GM23338 (cell line): ENCODE measurements around the gene PDE4D. TPM values are rescaled to one million over a fixed set of nuclear protein-coding genes. Genes with fewer than 3 reads are reported as not detected.

Experiments
- ATAC-seq: fragments of 200-7000 bp; cut with Tn5 transposase; 3 replicates; pipeline ENCODE4 v1.9.1; 2020
- DNase-seq: peaks from one replicate; pipeline ENCODE4 v3.0.0-alpha.2; 2015; ENCODE audit warnings: low spot score
- H2AFZ ChIP-seq: fragments of 200-600 bp; sonication (generic); 2 replicates; pipeline ENCODE4 v1.8.0; 2016; ENCODE audit warnings: antibody characterized with exemption, mild to moderate bottlenecking, moderate library complexity
- H3F3A ChIP-seq: fragments of 200-600 bp; sonication (generic); replicated peaks from 2 replicates; pipeline ENCODE4 v1.8.0; 2017; ENCODE audit warnings: antibody characterized with exemption, mixed run types, low read depth
- H3K27ac ChIP-seq: fragments of 200-600 bp; sonication (generic); 2 replicates; pipeline ENCODE4 v1.6.1; 2016; ENCODE audit warnings: low read depth
- H3K27me3 ChIP-seq: fragments of 200-600 bp; sonication (generic); 2 replicates; pipeline ENCODE4 v1.8.0; 2016; ENCODE audit warnings: mild to moderate bottlenecking, mixed run types, moderate library complexity; ENCODE audit not compliant: insufficient read depth
- H3K36me3 ChIP-seq: fragments of 200-600 bp; sonication (generic); 2 replicates; pipeline ENCODE4 v1.8.0; 2016; ENCODE audit warnings: mild to moderate bottlenecking; ENCODE audit not compliant: insufficient read depth
- H3K4me1 ChIP-seq: fragments of 200-600 bp; sonication (generic); 2 replicates; pipeline ENCODE4 v1.8.0; 2016; ENCODE audit warnings: mild to moderate bottlenecking, moderate library complexity; ENCODE audit not compliant: insufficient read depth
- H3K4me2 ChIP-seq: fragments of 200-600 bp; sonication (generic); 2 replicates; pipeline ENCODE4 v1.7.1; 2017; ENCODE audit warnings: mixed run types
- H3K4me3 ChIP-seq: fragments of 200-600 bp; sonication (generic); 2 replicates; pipeline ENCODE4 v1.6.1; 2016; ENCODE audit warnings: mixed run types
- H3K79me2 ChIP-seq: fragments of 200-600 bp; sonication (generic); replicated peaks from 2 replicates; pipeline ENCODE4 v1.8.0; 2017; ENCODE audit warnings: mild to moderate bottlenecking; ENCODE audit not compliant: insufficient read depth
- H3K9me2 ChIP-seq: fragments of 200-600 bp; sonication (generic); 2 replicates; pipeline ENCODE4 v1.8.0; 2017; ENCODE audit not compliant: insufficient read depth
- H4K20me1 ChIP-seq: fragments of 200-600 bp; sonication (generic); replicated peaks from 2 replicates; pipeline ENCODE4 v1.8.0; 2017; ENCODE audit warnings: mild to moderate bottlenecking; ENCODE audit not compliant: insufficient read depth
- H3K27ac Mint-ChIP-seq: 2 replicates; pipeline ENCODE4 v1.8.0; 2020; ENCODE audit warnings: inconsistent platforms, mild to moderate bottlenecking, moderate library complexity, mixed read lengths
- H3K27me3 Mint-ChIP-seq: 3 replicates; pipeline ENCODE4 v1.8.0; 2022; ENCODE audit warnings: low read depth, mild to moderate bottlenecking, moderate library complexity, mixed read lengths, inconsistent platforms; ENCODE audit not compliant: insufficient read depth, poor library complexity
- H3K36me3 Mint-ChIP-seq: 3 replicates; pipeline ENCODE4 v1.8.0; 2021; ENCODE audit warnings: low read depth, mild to moderate bottlenecking, inconsistent platforms, moderate library complexity, mixed read lengths
- H3K4me1 Mint-ChIP-seq: 3 replicates; pipeline ENCODE4 v1.8.0; 2020; ENCODE audit warnings: mild to moderate bottlenecking, inconsistent platforms, mixed read lengths
- H3K4me3 Mint-ChIP-seq: 3 replicates; pipeline ENCODE4 v1.8.0; 2021; ENCODE audit warnings: moderate library complexity, mild to moderate bottlenecking, inconsistent platforms, mixed read lengths
- H3K9me3 Mint-ChIP-seq: 3 replicates; pipeline ENCODE4 v1.8.0; 2020; ENCODE audit warnings: moderate library complexity, mild to moderate bottlenecking, inconsistent platforms, mixed read lengths
- CREB1 ChIP-seq: fragments of 250-450 bp; sonication (Bioruptor Pico); IDR thresholded peaks from 2 replicates; pipeline ENCODE4 v1.5.0; 2020; ENCODE audit warnings: low read depth, mild to moderate bottlenecking, moderate library complexity
- CTCF ChIP-seq, 2 experiments: fragments of 200-600 bp in 1 of 2; sonication (generic) in 1 of 2; conservative IDR thresholded peaks; 2 replicates each; pipeline versions ENCODE4 v1.5.1 to v1.6.1; 2016 to 2017; ENCODE audit warnings: antibody characterized with exemption in 2 of 2, low read depth in 2 of 2, mild to moderate bottlenecking in 2 of 2, moderate library complexity in 1 of 2
- EZH2 ChIP-seq: fragments of 200-600 bp; sonication (generic); IDR thresholded peaks from one replicate; pipeline ENCODE4 v1.8.0; 2017; ENCODE audit warnings: antibody characterized with exemption, mild to moderate bottlenecking, low read depth; ENCODE audit not compliant: unreplicated experiment
- EZH2phosphoT487 ChIP-seq: fragments of 200-600 bp; sonication (generic); IDR thresholded peaks from one replicate; pipeline ENCODE4 v1.8.1; 2018; ENCODE audit warnings: antibody characterized with exemption; ENCODE audit not compliant: unreplicated experiment
- JUNB ChIP-seq: IDR thresholded peaks from one replicate; pipeline ENCODE4 v1.6.1; 2016; ENCODE audit warnings: antibody characterized with exemption; ENCODE audit not compliant: unreplicated experiment
- NANOG ChIP-seq: IDR thresholded peaks from 2 replicates; pipeline ENCODE4 v1.6.1; 2016; ENCODE audit warnings: antibody characterized with exemption, borderline replicate concordance
- POLR2AphosphoS5 ChIP-seq: IDR thresholded peaks from 2 replicates; pipeline ENCODE4 v1.6.1; 2016; ENCODE audit warnings: antibody characterized with exemption, low read depth
- REST ChIP-seq: IDR thresholded peaks from one replicate; pipeline ENCODE4 v1.6.1; 2018; ENCODE audit warnings: antibody characterized with exemption; ENCODE audit not compliant: unreplicated experiment
- STAT1 ChIP-seq: IDR thresholded peaks from one replicate; pipeline ENCODE4 v1.6.1; 2016; ENCODE audit warnings: antibody characterized with exemption; ENCODE audit not compliant: unreplicated experiment
- ZNF114 ChIP-seq: fragments of 250-450 bp; sonication (Bioruptor Pico); IDR thresholded peaks from 2 replicates; pipeline ENCODE4 v1.5.0; 2020; ENCODE audit warnings: mild to moderate bottlenecking, moderate library complexity
- ZNF331 ChIP-seq: fragments of 250-450 bp; sonication (Bioruptor Pico); IDR thresholded peaks from 2 replicates; pipeline ENCODE4 v1.5.0; 2020; ENCODE audit warnings: low read depth, mild to moderate bottlenecking, moderate library complexity
- polyA plus RNA-seq: library from polyadenylated mRNA; unstranded; fragments of >200 nt; fragmentation: Nextera tagmentation; extraction: Ambion mirVana; gene quantifications from 2 replicates; pipeline ENCODE4 v1.2.1, GENCODE V29; 2016
- total RNA-seq: library from RNA; depleted of rRNA; stranded (reverse); fragments of >200 nt; shearing (Covaris generic); gene quantifications from 2 replicates; pipeline ENCODE4 v1.2.3, GENCODE V29; 2014
- TF ChIP-seq, protein P1 (sequence below): IDR thresholded peaks from 2 replicates; pipeline ENCODE4 v1.6.1; 2016; ENCODE audit warnings: antibody characterized with exemption
- TF ChIP-seq, protein P2 (sequence below): fragments of 250-450 bp; sonication (Bioruptor Pico); IDR thresholded peaks from 2 replicates; pipeline ENCODE4 v1.5.0; 2020; ENCODE audit warnings: mild to moderate bottlenecking, moderate library complexity

Gene PDE4D
- total and polyA plus RNA-seq, 2 experiments from 2014 or later: 2.1 to 4.7 TPM

GRCh38 chr5:59835800-59836199, 57.7 kb downstream of the PDE4D start:
- H3F3A ChIP-seq: no peaks in the 10 kb centered on the region
- DNase-seq (no peak), ATAC-seq (no peak)
- Mint-ChIP-seq H3K4me1 (peaks cover 21% of the 10 kb centered on the region), H3K9me3 (no peaks in the 10 kb centered on the region), H3K4me3 (no peak overlapping the region), H3K27me3 (peaks cover 2% of the 10 kb centered on the region), H3K27ac (no peak overlapping the region), H3K36me3 (no peaks in the 10 kb centered on the region)
- no peaks in the 10 kb centered on the region for H3K27me3 ChIP-seq
- TF ChIP-seq REST (no peak), POLR2AphosphoS5 (no peak), ZNF114 (no peak), CREB1 (CRISPR knock-in tag) (no peak), EZH2phosphoT487 (no peak), JUNB (no peak), EZH2 (no peak), NANOG (no peak), ZNF331 (CRISPR knock-in tag) (no peak), CTCF (conservative IDR thresholded peaks at IDR 0.05; ENCODE audit: low read depth in 2 of 2) (no peak), STAT1 (no peak)
- TF ChIP-seq, protein P1, sequence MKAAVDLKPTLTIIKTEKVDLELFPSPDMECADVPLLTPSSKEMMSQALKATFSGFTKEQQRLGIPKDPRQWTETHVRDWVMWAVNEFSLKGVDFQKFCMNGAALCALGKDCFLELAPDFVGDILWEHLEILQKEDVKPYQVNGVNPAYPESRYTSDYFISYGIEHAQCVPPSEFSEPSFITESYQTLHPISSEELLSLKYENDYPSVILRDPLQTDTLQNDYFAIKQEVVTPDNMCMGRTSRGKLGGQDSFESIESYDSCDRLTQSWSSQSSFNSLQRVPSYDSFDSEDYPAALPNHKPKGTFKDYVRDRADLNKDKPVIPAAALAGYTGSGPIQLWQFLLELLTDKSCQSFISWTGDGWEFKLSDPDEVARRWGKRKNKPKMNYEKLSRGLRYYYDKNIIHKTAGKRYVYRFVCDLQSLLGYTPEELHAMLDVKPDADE: no peak
- TF ChIP-seq, protein P2, sequence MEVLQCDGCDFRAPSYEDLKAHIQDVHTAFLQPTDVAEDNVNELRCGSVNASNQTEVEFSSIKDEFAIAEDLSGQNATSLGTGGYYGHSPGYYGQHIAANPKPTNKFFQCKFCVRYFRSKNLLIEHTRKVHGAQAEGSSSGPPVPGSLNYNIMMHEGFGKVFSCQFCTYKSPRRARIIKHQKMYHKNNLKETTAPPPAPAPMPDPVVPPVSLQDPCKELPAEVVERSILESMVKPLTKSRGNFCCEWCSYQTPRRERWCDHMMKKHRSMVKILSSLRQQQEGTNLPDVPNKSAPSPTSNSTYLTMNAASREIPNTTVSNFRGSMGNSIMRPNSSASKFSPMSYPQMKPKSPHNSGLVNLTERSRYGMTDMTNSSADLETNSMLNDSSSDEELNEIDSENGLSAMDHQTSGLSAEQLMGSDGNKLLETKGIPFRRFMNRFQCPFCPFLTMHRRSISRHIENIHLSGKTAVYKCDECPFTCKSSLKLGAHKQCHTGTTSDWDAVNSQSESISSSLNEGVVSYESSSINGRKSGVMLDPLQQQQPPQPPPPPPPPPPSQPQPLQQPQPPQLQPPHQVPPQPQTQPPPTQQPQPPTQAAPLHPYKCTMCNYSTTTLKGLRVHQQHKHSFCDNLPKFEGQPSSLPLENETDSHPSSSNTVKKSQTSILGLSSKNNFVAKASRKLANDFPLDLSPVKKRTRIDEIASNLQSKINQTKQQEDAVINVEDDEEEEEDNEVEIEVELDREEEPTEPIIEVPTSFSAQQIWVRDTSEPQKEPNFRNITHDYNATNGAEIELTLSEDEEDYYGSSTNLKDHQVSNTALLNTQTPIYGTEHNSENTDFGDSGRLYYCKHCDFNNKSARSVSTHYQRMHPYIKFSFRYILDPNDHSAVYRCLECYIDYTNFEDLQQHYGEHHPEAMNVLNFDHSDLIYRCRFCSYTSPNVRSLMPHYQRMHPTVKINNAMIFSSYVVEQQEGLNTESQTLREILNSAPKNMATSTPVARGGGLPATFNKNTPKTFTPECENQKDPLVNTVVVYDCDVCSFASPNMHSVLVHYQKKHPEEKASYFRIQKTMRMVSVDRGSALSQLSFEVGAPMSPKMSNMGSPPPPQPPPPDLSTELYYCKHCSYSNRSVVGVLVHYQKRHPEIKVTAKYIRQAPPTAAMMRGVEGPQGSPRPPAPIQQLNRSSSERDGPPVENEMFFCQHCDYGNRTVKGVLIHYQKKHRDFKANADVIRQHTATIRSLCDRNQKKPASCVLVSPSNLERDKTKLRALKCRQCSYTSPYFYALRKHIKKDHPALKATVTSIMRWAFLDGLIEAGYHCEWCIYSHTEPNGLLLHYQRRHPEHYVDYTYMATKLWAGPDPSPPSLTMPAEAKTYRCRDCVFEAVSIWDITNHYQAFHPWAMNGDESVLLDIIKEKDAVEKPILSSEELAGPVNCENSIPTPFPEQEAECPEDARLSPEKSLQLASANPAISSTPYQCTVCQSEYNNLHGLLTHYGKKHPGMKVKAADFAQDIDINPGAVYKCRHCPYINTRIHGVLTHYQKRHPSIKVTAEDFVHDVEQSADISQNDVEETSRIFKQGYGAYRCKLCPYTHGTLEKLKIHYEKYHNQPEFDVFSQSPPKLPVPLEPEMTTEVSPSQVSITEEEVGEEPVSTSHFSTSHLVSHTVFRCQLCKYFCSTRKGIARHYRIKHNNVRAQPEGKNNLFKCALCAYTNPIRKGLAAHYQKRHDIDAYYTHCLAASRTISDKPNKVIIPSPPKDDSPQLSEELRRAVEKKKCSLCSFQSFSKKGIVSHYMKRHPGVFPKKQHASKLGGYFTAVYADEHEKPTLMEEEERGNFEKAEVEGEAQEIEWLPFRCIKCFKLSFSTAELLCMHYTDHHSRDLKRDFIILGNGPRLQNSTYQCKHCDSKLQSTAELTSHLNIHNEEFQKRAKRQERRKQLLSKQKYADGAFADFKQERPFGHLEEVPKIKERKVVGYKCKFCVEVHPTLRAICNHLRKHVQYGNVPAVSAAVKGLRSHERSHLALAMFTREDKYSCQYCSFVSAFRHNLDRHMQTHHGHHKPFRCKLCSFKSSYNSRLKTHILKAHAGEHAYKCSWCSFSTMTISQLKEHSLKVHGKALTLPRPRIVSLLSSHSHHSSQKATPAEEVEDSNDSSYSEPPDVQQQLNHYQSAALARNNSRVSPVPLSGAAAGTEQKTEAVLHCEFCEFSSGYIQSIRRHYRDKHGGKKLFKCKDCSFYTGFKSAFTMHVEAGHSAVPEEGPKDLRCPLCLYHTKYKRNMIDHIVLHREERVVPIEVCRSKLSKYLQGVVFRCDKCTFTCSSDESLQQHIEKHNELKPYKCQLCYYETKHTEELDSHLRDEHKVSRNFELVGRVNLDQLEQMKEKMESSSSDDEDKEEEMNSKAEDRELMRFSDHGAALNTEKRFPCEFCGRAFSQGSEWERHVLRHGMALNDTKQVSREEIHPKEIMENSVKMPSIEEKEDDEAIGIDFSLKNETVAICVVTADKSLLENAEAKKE (CRISPR knock-in tag): no peak
- no peaks in the 10 kb centered on the region for H3K36me3 ChIP-seq
- no peak overlapping the region for H3K27ac ChIP-seq
- no peak overlapping the region for H2AFZ ChIP-seq
- peaks cover 11% of the 10 kb centered on the region; the same call in 1 of the 2 replicates for H3K4me1 ChIP-seq
- no peaks in the 10 kb centered on the region for H4K20me1 ChIP-seq
- H3K9me2 ChIP-seq: no peaks in the 10 kb centered on the region
- no peak overlapping the region for H3K4me2 ChIP-seq
- H3K79me2 ChIP-seq: no peaks in the 10 kb centered on the region
- no peak overlapping the region for H3K4me3 ChIP-seq
